Prostate gland (tissue), 2 donors: ENCODE data around the gene KLK11. TPM values are rescaled to one million over a fixed set of nuclear protein-coding genes. Genes with fewer than 3 reads are reported as not detected.

Experiments
- DNase-seq: peaks from one replicate; pipeline ENCODE4 v3.0.0-alpha.2; 2019; ENCODE audit warnings: low spot score
- H3K27ac ChIP-seq, 2 donors: fragments of 200-600 bp; sonication (generic); 2 replicates each; pipeline ENCODE4 v1.5.1; 2017 to 2019
- H3K27me3 ChIP-seq: fragments of 200-600 bp; sonication (generic); replicated peaks from 2 replicates; pipeline ENCODE4 v1.5.1; 2019; ENCODE audit not compliant: insufficient read depth
- H3K36me3 ChIP-seq, 2 donors: fragments of 200-600 bp; sonication (generic); 1 replicate in 1 of 2; 2 replicates in 1 of 2; pipeline versions ENCODE4 v1.5.1 to v1.8.1; 2017 to 2019
- H3K4me1 ChIP-seq: fragments of 200-600 bp; sonication (generic); replicated peaks from 2 replicates; pipeline ENCODE4 v1.5.1; 2019
- H3K4me3 ChIP-seq, 2 donors: fragments of 200-600 bp; sonication (generic); 2 replicates each; pipeline ENCODE4 v1.5.1; 2017 to 2019
- H3K9me3 ChIP-seq: fragments of 200-600 bp; sonication (generic); 2 replicates; pipeline ENCODE4 v1.5.1; 2017
- POLR2A ChIP-seq: fragments of 450-650 bp; IDR thresholded peaks from one replicate; pipeline ENCODE4 v1.6.1; 2016; ENCODE audit warnings: antibody characterized with exemption, mild to moderate bottlenecking
- POLR2AphosphoS5 ChIP-seq: sonication (generic); formaldehyde crosslinking; IDR thresholded peaks from one replicate; pipeline ENCODE4 v1.6.1; 2017; ENCODE audit warnings: antibody characterized with exemption
- WGBS: methylation state at CpG from one replicate; pipeline ENCODE4 v1.1.5; 2018; 5-methylcytosine and 5-hydroxymethylcytosine counted together
- intact Hi-C: fragments of 100-400 bp; cut with DNase I; formaldehyde crosslinking; loops from one replicate; pipeline ENCODE4 v1.14.2; 2022
- total RNA-seq, 2 donors: library from RNA; depleted of rRNA; stranded (reverse); fragments of >200 nt; gene quantifications; one replicate each; pipeline ENCODE4 v1.1.0, GENCODE V29; 2016
- TF ChIP-seq, protein P1 (sequence below), 4 experiments: fragments of 200-600 bp in 2 of 4; fragments of 450-650 bp in 2 of 4; sonication (generic) in 2 of 4; IDR thresholded peaks; 1 replicate in 3 of 4; 2 replicates in 1 of 4; pipeline ENCODE4 v1.5.1; 2016 to 2019; ENCODE audit warnings: antibody characterized with exemption in 4 of 4, mild to moderate bottlenecking in 2 of 4, moderate library complexity in 2 of 4

Gene KLK11
- total RNA-seq, 2 donors from 2014 or later = 67.7 to 315 TPM

DNA sequence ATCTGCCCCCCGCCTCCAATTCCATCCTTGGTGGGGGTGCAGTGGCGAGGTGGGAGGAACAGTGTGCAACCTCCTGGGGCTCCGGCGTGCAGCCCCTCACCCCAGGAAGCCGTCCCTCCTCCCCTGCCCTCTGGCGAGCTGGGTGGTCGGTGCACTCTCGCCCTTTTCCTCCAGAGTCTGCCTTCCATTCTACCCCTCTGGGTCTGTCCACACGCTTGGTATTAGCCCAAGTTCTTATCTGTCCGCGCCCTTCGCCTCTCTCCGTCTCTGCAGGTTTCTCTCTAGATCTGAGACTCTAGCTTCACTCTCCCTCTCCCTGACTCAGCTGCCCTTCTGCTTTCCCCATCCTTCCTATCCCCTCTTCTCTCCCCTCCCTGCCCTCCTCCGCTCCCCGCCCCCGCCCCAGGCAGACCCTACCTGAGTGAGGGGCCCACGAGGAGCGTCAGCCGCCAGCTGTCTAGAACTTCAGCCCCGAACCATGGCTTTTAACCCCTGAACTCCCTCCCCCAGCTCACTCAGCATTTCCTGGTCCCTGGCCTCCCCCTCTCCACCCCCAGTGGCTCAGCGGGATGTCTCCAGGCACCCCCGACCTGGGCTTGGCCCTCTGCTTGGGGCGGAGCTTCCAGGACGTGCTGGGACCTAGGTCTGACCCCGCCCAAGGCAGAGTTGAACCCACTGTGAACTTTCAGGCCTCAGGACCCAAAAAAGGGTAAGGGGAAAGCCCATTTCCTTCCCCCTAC, 39.0 kb upstream of the KLK11 start:
- Histone ChIP-seq H3K27me3 (no peaks in the 10 kb centered on the region), H3K9me3 (no peaks in the 10 kb centered on the region), H3K27ac (no peak overlapping the region), H3K36me3 (no peaks in the 10 kb centered on the region), H3K4me1 (peaks cover 4% of the 10 kb centered on the region), H3K4me3 (peak overlapping the region; percentile 5 to 21)
- no peak for DNase-seq
- TF ChIP-seq POLR2AphosphoS5 (no peak), POLR2A (no peak)
- TF ChIP-seq, protein P1, sequence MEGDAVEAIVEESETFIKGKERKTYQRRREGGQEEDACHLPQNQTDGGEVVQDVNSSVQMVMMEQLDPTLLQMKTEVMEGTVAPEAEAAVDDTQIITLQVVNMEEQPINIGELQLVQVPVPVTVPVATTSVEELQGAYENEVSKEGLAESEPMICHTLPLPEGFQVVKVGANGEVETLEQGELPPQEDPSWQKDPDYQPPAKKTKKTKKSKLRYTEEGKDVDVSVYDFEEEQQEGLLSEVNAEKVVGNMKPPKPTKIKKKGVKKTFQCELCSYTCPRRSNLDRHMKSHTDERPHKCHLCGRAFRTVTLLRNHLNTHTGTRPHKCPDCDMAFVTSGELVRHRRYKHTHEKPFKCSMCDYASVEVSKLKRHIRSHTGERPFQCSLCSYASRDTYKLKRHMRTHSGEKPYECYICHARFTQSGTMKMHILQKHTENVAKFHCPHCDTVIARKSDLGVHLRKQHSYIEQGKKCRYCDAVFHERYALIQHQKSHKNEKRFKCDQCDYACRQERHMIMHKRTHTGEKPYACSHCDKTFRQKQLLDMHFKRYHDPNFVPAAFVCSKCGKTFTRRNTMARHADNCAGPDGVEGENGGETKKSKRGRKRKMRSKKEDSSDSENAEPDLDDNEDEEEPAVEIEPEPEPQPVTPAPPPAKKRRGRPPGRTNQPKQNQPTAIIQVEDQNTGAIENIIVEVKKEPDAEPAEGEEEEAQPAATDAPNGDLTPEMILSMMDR (IDR thresholded peaks at IDR 0.05) = no peak
- WGBS = 26% methylated on average over 25 of the region's 25 CpGs
- intact Hi-C loops = no loop called here

DNA sequence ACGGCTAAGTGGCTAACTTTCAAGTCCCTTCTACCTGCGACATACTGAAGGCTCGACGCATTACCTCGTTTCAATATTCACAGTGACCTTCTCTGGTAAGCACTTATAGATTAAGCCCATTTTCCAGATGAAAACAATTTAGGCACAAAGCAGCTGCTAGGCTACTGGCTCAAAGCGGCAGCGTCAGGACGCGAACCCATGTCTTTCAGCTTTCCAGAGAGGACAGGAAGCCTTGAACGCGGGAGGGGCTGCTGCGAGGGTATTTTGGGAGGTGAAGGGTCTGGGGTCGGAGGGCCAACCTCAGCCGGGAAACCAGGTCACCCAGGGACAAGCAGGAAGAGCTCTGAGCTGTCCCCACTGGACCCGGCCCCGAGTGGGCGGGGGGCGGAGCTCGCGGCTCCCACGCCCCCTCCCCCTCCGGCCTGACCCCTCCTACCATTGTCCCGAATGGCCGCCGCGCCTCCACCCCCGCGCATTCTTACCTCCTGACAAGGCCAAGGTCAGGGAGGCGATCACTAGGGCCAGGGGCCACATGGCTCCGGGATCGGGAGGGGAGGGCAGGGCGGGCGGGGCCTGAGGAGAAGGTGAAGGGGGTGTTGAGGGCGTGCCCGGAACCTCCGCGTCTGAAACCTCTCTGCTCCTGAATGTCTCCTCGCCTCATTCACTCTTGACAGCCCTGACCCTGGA, 38.3 kb upstream of the KLK11 start, which contains the start of gene KLK13:
Gene KLK13, minus strand, starts transcription at position 559 of the 687 bp plus-strand sequence. Its CDS starts 25 bp downstream, at position 534.
- H3K4me3 ChIP-seq = peak within 1 kb of the TSS; percentile 5 to 21
- 13% methylated on average over 38 of the region's 38 CpGs for WGBS
- H3K27ac ChIP-seq = no peak within 1 kb of the TSS
- no peaks in the 10 kb centered on the region for H3K36me3 ChIP-seq
- intact Hi-C loops = no loop called here
- H3K9me3 ChIP-seq = no peaks in the 10 kb centered on the region
- no peaks in the 10 kb centered on the region for H3K27me3 ChIP-seq
- H3K4me1 ChIP-seq = no peaks in the 10 kb centered on the region
- TF ChIP-seq POLR2A = no peak
- TF ChIP-seq, protein P1 (IDR thresholded peaks at IDR 0.05) = no peak
- no peak for TF ChIP-seq POLR2AphosphoS5
- no peak for DNase-seq

DNA sequence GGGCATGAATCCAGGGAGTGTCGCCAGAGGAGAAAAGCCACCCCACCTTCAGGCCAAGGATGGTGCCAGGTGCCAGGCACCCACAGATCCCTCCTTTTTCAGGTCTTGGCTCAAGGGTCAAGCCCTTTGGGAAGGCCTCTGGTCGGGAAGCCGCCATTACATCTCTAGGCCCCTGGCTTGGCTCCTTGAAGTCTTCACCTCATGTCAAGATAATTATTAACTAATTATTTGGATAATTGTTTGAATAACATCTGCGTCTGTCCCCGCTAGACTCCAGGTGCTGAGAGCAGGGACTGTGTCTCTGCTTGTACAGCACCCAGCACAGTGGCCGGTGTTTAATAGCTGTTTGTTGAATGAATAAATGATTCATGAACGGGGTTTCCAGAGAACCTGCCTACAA, 37.2 kb upstream of the KLK11 start:
- no peaks in the 10 kb centered on the region for H3K9me3 ChIP-seq
- no peak overlapping the region for H3K27ac ChIP-seq
- no peak overlapping the region for H3K4me3 ChIP-seq
- no peaks in the 10 kb centered on the region for H3K36me3 ChIP-seq
- TF ChIP-seq POLR2AphosphoS5 (no peak), POLR2A (no peak)
- TF ChIP-seq, protein P1 (IDR thresholded peaks at IDR 0.05) = no peak
- H3K27me3 ChIP-seq = no peaks in the 10 kb centered on the region
- WGBS = 87% methylated on average over 7 of the region's 7 CpGs
- no peaks in the 10 kb centered on the region for H3K4me1 ChIP-seq
- DNase-seq = no peak
- intact Hi-C loops = no loop called here

DNA sequence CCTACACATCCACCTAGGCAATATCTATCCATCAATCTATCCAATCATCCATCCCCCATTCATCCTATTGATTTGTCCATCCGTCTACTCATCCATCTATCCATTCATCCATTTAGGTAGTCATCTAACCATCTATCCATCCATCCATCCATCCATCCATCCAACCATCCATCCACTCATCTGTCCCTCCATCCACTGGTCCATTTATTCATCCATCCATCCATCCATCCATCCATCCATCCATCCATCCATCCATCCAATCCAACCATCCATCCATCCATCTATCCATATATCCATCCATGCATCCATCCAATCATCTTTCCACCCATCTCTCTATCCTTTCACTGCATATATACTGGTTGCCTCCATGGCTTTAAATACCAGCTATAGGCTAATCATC, 34.6 kb upstream of the KLK11 start:
- H3K27me3 ChIP-seq = no peaks in the 10 kb centered on the region

More for the DNA sequence above, 34.6 kb upstream of the KLK11 start:
- H3K27ac ChIP-seq = no peak overlapping the region
- H3K9me3 ChIP-seq = no peaks in the 10 kb centered on the region
- intact Hi-C loops = no loop called here
- WGBS = 93% methylated on average over 1 of the region's 1 CpG
- no peak for TF ChIP-seq POLR2AphosphoS5
- TF ChIP-seq, protein P1 (IDR thresholded peaks at IDR 0.05) = no peak
- TF ChIP-seq POLR2A = no peak
- H3K4me3 ChIP-seq = no peak overlapping the region
- no peaks in the 10 kb centered on the region for H3K4me1 ChIP-seq
- no peaks in the 10 kb centered on the region for H3K36me3 ChIP-seq
- no peak for DNase-seq
